GM21529 (cell line): Measurements from ENCODE around the gene TREML2.

Experiments used
- ATAC-seq: cut with Tn5 transposase; IDR thresholded peaks from one replicate; pipeline ENCODE4 v1.9.1; 2021; ENCODE audit not compliant: unreplicated experiment

Gene TREML2

GRCh38 chr6:41153451-41153850 lies 47.5 kb downstream of the TREML2 start:
- no peak for ATAC-seq

GRCh38 chr6:41150671-41151070 lies 50.3 kb downstream of the TREML2 start:
- no peak for ATAC-seq

- ATAC-seq = no peak
Observed at GRCh38 chr6:41147917-41148316, 53.0 kb downstream of the TREML2 start.
